Hepatocyte (in vitro differentiated cells): ENCODE measurements around the gene POU4F1.

Experiments used
- EZH2 ChIP-seq: fragments of 200-600 bp; sonication (generic); IDR thresholded peaks from 2 replicates; pipeline ENCODE4 v1.6.1; 2016; ENCODE audit warnings: antibody characterized with exemption, mild to moderate bottlenecking, borderline replicate concordance
- EZH2phosphoT487 ChIP-seq: fragments of 200-600 bp; sonication (generic); IDR thresholded peaks from one replicate; pipeline ENCODE4 v1.6.1; 2018; ENCODE audit warnings: antibody characterized with exemption, mild to moderate bottlenecking, low read depth, moderate library complexity; ENCODE audit not compliant: unreplicated experiment, severe bottlenecking
- TF ChIP-seq, protein P1 (sequence below): fragments of 200-600 bp; sonication (generic); IDR thresholded peaks from 2 replicates; pipeline ENCODE4 v1.5.1; 2016; ENCODE audit warnings: antibody characterized with exemption, mild to moderate bottlenecking; ENCODE audit not compliant: poor library complexity

GRCh38 chr13:78569029-78569428 lies 34.3 kb downstream of the POU4F1 start:
- TF ChIP-seq, protein P1, sequence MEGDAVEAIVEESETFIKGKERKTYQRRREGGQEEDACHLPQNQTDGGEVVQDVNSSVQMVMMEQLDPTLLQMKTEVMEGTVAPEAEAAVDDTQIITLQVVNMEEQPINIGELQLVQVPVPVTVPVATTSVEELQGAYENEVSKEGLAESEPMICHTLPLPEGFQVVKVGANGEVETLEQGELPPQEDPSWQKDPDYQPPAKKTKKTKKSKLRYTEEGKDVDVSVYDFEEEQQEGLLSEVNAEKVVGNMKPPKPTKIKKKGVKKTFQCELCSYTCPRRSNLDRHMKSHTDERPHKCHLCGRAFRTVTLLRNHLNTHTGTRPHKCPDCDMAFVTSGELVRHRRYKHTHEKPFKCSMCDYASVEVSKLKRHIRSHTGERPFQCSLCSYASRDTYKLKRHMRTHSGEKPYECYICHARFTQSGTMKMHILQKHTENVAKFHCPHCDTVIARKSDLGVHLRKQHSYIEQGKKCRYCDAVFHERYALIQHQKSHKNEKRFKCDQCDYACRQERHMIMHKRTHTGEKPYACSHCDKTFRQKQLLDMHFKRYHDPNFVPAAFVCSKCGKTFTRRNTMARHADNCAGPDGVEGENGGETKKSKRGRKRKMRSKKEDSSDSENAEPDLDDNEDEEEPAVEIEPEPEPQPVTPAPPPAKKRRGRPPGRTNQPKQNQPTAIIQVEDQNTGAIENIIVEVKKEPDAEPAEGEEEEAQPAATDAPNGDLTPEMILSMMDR, result no peak
- TF ChIP-seq EZH2 (no peak), EZH2phosphoT487 (no peak)
